Ovary (tissue), 3 donors: ENCODE measurements around the gene ASB11.

ENCODE experiments used
- POLR2A ChIP-seq: fragments of 450-650 bp; IDR thresholded peaks from one replicate; pipeline ENCODE4 v1.6.1; 2017; ENCODE audit warnings: antibody characterized with exemption, mild to moderate bottlenecking, moderate library complexity
- TF ChIP-seq, protein P1 (sequence below), 3 donors: fragments of 450-650 bp in 2 of 3; fragments of 200-600 bp in 1 of 3; IDR thresholded peaks; one replicate each; pipeline versions ENCODE4 v1.5.1 to v1.8.0; 2016 to 2022; ENCODE audit warnings: antibody characterized with exemption in 3 of 3, mild to moderate bottlenecking in 1 of 3
- donor health status: DM: no; HTN: no; CAD: no.

DNA sequence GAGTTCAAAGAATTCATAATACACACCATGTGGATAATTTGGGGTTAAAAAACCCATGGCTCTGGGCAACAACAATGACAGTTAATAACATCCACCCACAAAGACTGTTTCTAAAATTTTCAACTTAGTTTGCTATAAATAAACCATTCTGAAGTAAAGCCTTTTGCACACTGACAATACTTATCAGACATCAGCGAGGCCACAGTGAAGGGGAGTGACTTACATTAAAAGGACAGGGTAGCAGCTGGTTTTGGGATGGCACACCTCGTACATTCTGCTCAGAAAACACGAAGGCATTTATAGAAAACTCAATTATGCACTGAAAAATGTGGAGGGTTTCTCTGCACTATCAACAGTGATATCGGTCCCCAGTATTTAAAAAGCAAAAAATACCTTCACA lies 4.9 kb upstream of the ASB11 start:
- TF ChIP-seq, protein P1, sequence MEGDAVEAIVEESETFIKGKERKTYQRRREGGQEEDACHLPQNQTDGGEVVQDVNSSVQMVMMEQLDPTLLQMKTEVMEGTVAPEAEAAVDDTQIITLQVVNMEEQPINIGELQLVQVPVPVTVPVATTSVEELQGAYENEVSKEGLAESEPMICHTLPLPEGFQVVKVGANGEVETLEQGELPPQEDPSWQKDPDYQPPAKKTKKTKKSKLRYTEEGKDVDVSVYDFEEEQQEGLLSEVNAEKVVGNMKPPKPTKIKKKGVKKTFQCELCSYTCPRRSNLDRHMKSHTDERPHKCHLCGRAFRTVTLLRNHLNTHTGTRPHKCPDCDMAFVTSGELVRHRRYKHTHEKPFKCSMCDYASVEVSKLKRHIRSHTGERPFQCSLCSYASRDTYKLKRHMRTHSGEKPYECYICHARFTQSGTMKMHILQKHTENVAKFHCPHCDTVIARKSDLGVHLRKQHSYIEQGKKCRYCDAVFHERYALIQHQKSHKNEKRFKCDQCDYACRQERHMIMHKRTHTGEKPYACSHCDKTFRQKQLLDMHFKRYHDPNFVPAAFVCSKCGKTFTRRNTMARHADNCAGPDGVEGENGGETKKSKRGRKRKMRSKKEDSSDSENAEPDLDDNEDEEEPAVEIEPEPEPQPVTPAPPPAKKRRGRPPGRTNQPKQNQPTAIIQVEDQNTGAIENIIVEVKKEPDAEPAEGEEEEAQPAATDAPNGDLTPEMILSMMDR (IDR thresholded peaks at IDR 0.05): no peak
- TF ChIP-seq POLR2A: no peak
